Measurements from ENCODE around the gene PSME3IP1.
"Not testable (repeated sequence)": the region's sequence is repeated elsewhere in the genome, so short reads cannot be mapped to it uniquely, and the experiment has no call there.

Gene PSME3IP1

GRCh38 chr16:57200321-57200720 is 14.5 kb upstream of the PSME3IP1 start:
- not testable (repeated sequence) for DNase-seq (ENCODE audit: low read depth in 2 of 2, low spot score in 1 of 2)

- no peak for DNase-seq (ENCODE audit: low read depth in 2 of 2, low spot score in 1 of 2)
These were observed 10.9 kb upstream of the PSME3IP1 start for GRCh38 chr16:57196753-57197152.

- DNase-seq (ENCODE audit: low read depth in 2 of 2, low spot score in 1 of 2), result no peak
These were observed 10.4 kb upstream of the PSME3IP1 start for GRCh38 chr16:57196286-57196685.

GRCh38 chr16:57194512-57194911 is 8.7 kb upstream of the PSME3IP1 start:
- no peak for DNase-seq (ENCODE audit: low read depth in 2 of 2, low spot score in 1 of 2)

- DNase-seq (ENCODE audit: low read depth in 2 of 2, low spot score in 1 of 2), result no peak
These were observed 7.1 kb upstream of the PSME3IP1 start for GRCh38 chr16:57192720-57193486.

- DNase-seq (ENCODE audit: low read depth in 2 of 2, low spot score in 1 of 2), result no peak
These were observed 6.3 kb upstream of the PSME3IP1 start for GRCh38 chr16:57192146-57192545.

- no peak for DNase-seq (ENCODE audit: low read depth in 2 of 2, low spot score in 1 of 2)
These were observed 5.3 kb upstream of the PSME3IP1 start for GRCh38 chr16:57191056-57191571.

GRCh38 chr16:57190136-57190535 is 4.3 kb upstream of the PSME3IP1 start:
- DNase-seq (ENCODE audit: low read depth in 2 of 2, low spot score in 1 of 2), result no peak

GRCh38 chr16:57189527-57189926 is 3.7 kb upstream of the PSME3IP1 start:
- not testable (repeated sequence) for DNase-seq (ENCODE audit: low read depth in 2 of 2, low spot score in 1 of 2)

GRCh38 chr16:57188711-57189002 is 2.8 kb upstream of the PSME3IP1 start:
- DNase-seq (ENCODE audit: low read depth in 2 of 2, low spot score in 1 of 2), result no peak

GRCh38 chr16:57187902-57188710 is 2.3 kb upstream of the PSME3IP1 start:
- not testable (repeated sequence) for DNase-seq (ENCODE audit: low read depth in 2 of 2, low spot score in 1 of 2)

GRCh38 chr16:57186872-57187854 is 1.3 kb upstream of the PSME3IP1 start:
- DNase-seq (ENCODE audit: low read depth in 2 of 2, low spot score in 1 of 2), result no peak

GRCh38 chr16:57185446-57185944 is 344 bp downstream of the PSME3IP1 start:
- DNase-seq (ENCODE audit: low read depth in 2 of 2, low spot score in 1 of 2), result no peak

- DNase-seq (ENCODE audit: low read depth in 2 of 2, low spot score in 1 of 2), result no peak
These were observed 873 bp downstream of the PSME3IP1 start for GRCh38 chr16:57184887-57185445.

GRCh38 chr16:57184113-57184512 is 1.7 kb downstream of the PSME3IP1 start:
- DNase-seq (ENCODE audit: low read depth in 2 of 2, low spot score in 1 of 2), result no peak

GRCh38 chr16:57179215-57179828 is 6.5 kb downstream of the PSME3IP1 start:
- no peak for DNase-seq (ENCODE audit: low read depth in 2 of 2, low spot score in 1 of 2)

GRCh38 chr16:57178793-57179212 is 7.0 kb downstream of the PSME3IP1 start:
- DNase-seq (ENCODE audit: low read depth in 2 of 2, low spot score in 1 of 2), result no peak

- no peak for DNase-seq (ENCODE audit: low read depth in 2 of 2, low spot score in 1 of 2)
These were observed 7.6 kb downstream of the PSME3IP1 start for GRCh38 chr16:57178196-57178595.

- DNase-seq (ENCODE audit: low read depth in 2 of 2, low spot score in 1 of 2), result no peak
These were observed 9.9 kb downstream of the PSME3IP1 start for GRCh38 chr16:57175896-57176295.

- no peak for DNase-seq (ENCODE audit: low read depth in 2 of 2, low spot score in 1 of 2)
These were observed 13.0 kb downstream of the PSME3IP1 start for GRCh38 chr16:57172721-57173290.

Measured in stimulated activated CD8-positive, alpha-beta memory T cell treated with anti-CD3 and anti-CD28 coated beads, Interleukin-4, amount 100 ng/mL, for 1 hour (primary cell).